HEK293 (cell line): ENCODE data around the gene GGT5.
A peak's percentile ranks its signal among the peaks of the same experiment; 100 is the strongest.

ENCODE experiments used
- CTCF ChIA-PET: fragments of 350-600 bp; formaldehyde crosslinking; extraction: SDS; loops from one replicate; lab custom pipeline; 2021; ENCODE audit warnings: antibody characterized with exemption; lab: Yijun Ruan, JAX
- POLR2A ChIA-PET: fragments of 300-600 bp; formaldehyde crosslinking; extraction: SDS; loops from one replicate; lab custom pipeline; 2020; ENCODE audit warnings: antibody characterized with exemption, inconsistent platforms; lab: Yijun Ruan, JAX
- H3K27ac ChIP-seq: fragments of 200-500 bp; sonication (Bioruptor generic); 2 replicates; pipeline ENCODE4 v1.5.1; 2014; ENCODE audit warnings: low read depth, low read length, control low read depth, inconsistent platforms; ENCODE audit errors: extremely low read depth
- H3K36me3 ChIP-seq, 2 experiments: fragments of 200-500 bp in 1 of 2; sonication (Bioruptor generic) in 1 of 2; 1 replicate in 1 of 2; 2 replicates in 1 of 2; pipeline ENCODE4 v1.5.1; 2014 to 2017; ENCODE audit warnings: inconsistent platforms in 2 of 2, low read length in 2 of 2; ENCODE audit not compliant: control insufficient read depth in 2 of 2, insufficient read depth in 1 of 2
- H3K4me1 ChIP-seq: fragments of 200-500 bp; sonication (Bioruptor generic); 2 replicates; pipeline ENCODE4 v1.5.1; 2014; ENCODE audit warnings: mild to moderate bottlenecking, low read length, inconsistent platforms; ENCODE audit not compliant: control insufficient read depth, insufficient read depth
- H3K4me3 ChIP-seq: 2 replicates; pipeline ENCODE4 v1.5.1; 2011; ENCODE audit warnings: low read depth, mild to moderate bottlenecking, control low read depth, low read length, moderate library complexity
- H3K9me3 ChIP-seq: fragments of 200-500 bp; sonication (Bioruptor generic); 2 replicates; pipeline ENCODE4 v1.5.1; 2014; ENCODE audit warnings: low read depth, low read length, inconsistent platforms; ENCODE audit not compliant: control insufficient read depth, insufficient read depth
- GLIS2 ChIP-seq: fragments of 450-650 bp; formaldehyde crosslinking; IDR thresholded peaks from 2 replicates; pipeline ENCODE4 v1.5.1; 2016; ENCODE audit warnings: missing biosample characterization, missing genetic modification characterization
- HIC1 ChIP-seq: fragments of 450-650 bp; formaldehyde crosslinking; IDR thresholded peaks from 2 replicates; pipeline ENCODE4 v1.5.1; 2016; ENCODE audit warnings: missing biosample characterization, missing genetic modification characterization
- HOXA7 ChIP-seq: sonication (generic); formaldehyde crosslinking; IDR thresholded peaks from 2 replicates; pipeline ENCODE4 v1.8.1; 2022; ENCODE audit warnings: missing genetic modification reagents, borderline replicate concordance
- KLF9 ChIP-seq: fragments of 450-650 bp; formaldehyde crosslinking; IDR thresholded peaks from 2 replicates; pipeline ENCODE4 v1.5.1; 2016; ENCODE audit warnings: missing biosample characterization, missing genetic modification characterization, low read depth
- SCRT2 ChIP-seq: fragments of 450-650 bp; formaldehyde crosslinking; IDR thresholded peaks from 2 replicates; pipeline ENCODE4 v1.5.1; 2016; ENCODE audit warnings: missing biosample characterization, missing genetic modification characterization
- YY1 ChIP-seq: fragments of 450-650 bp; formaldehyde crosslinking; IDR thresholded peaks from 2 replicates; pipeline ENCODE4 v1.5.1; 2018; ENCODE audit warnings: missing biosample characterization, missing genetic modification characterization
- ZFHX2 ChIP-seq: fragments of 450-650 bp; formaldehyde crosslinking; conservative IDR thresholded peaks from 2 replicates; pipeline ENCODE4 v1.5.1; 2016; ENCODE audit warnings: missing biosample characterization, missing genetic modification characterization
- ZNF140 ChIP-seq: fragments of 450-650 bp; formaldehyde crosslinking; IDR thresholded peaks from 2 replicates; pipeline ENCODE4 v1.5.1; 2016; ENCODE audit warnings: missing biosample characterization, missing genetic modification characterization
- ZNF174 ChIP-seq: fragments of 450-650 bp; formaldehyde crosslinking; IDR thresholded peaks from 2 replicates; pipeline ENCODE4 v1.5.0; 2017; ENCODE audit warnings: missing biosample characterization, mild to moderate bottlenecking, missing genetic modification characterization
- ZNF184 ChIP-seq: fragments of 450-650 bp; IDR thresholded peaks from 2 replicates; pipeline ENCODE4 v1.5.1; 2018; ENCODE audit warnings: missing biosample characterization, mild to moderate bottlenecking, missing genetic modification characterization
- ZNF2 ChIP-seq: fragments of 450-650 bp; formaldehyde crosslinking; IDR thresholded peaks from 2 replicates; pipeline ENCODE4 v1.5.1; 2016; ENCODE audit warnings: missing biosample characterization, missing genetic modification characterization
- ZNF214 ChIP-seq: fragments of 450-650 bp; formaldehyde crosslinking; IDR thresholded peaks from 2 replicates; pipeline ENCODE4 v1.5.1; 2017; ENCODE audit warnings: missing biosample characterization, mild to moderate bottlenecking, missing genetic modification characterization, borderline replicate concordance
- ZNF423 ChIP-seq: fragments of 450-650 bp; formaldehyde crosslinking; IDR thresholded peaks from 2 replicates; pipeline ENCODE4 v1.5.1; 2016; ENCODE audit warnings: missing biosample characterization, missing genetic modification characterization
- ZNF433 ChIP-seq: fragments of 450-650 bp; formaldehyde crosslinking; IDR thresholded peaks from 2 replicates; pipeline ENCODE4 v1.5.1; 2016; ENCODE audit warnings: missing biosample characterization, missing genetic modification characterization, low read depth
- ZNF449 ChIP-seq: fragments of 450-650 bp; formaldehyde crosslinking; IDR thresholded peaks from 2 replicates; pipeline ENCODE4 v1.5.1; 2017; ENCODE audit warnings: missing biosample characterization, mild to moderate bottlenecking, missing genetic modification characterization, moderate library complexity
- ZNF521 ChIP-seq: fragments of 450-650 bp; formaldehyde crosslinking; IDR thresholded peaks from 2 replicates; pipeline ENCODE4 v1.5.1; 2017; ENCODE audit warnings: missing biosample characterization, mild to moderate bottlenecking, missing genetic modification characterization
- ZNF600 ChIP-seq: fragments of 450-650 bp; formaldehyde crosslinking; IDR thresholded peaks from 2 replicates; pipeline ENCODE4 v1.5.1; 2016; ENCODE audit warnings: missing biosample characterization, missing genetic modification characterization
- ZNF701 ChIP-seq: fragments of 450-650 bp; formaldehyde crosslinking; IDR thresholded peaks from 2 replicates; pipeline ENCODE4 v1.5.1; 2016; ENCODE audit warnings: missing biosample characterization, missing genetic modification characterization
- ZNF704 ChIP-seq: fragments of 450-650 bp; formaldehyde crosslinking; IDR thresholded peaks from 2 replicates; pipeline ENCODE4 v1.5.1; 2016; ENCODE audit warnings: missing biosample characterization, missing genetic modification characterization
- ZNF707 ChIP-seq: fragments of 450-650 bp; formaldehyde crosslinking; IDR thresholded peaks from 2 replicates; pipeline ENCODE4 v1.5.1; 2016; ENCODE audit warnings: missing biosample characterization, missing genetic modification characterization
- ZNF843 ChIP-seq: fragments of 450-650 bp; formaldehyde crosslinking; IDR thresholded peaks from 2 replicates; pipeline ENCODE4 v1.5.1; 2016; ENCODE audit warnings: missing biosample characterization, missing genetic modification characterization
- ZSCAN30 ChIP-seq: fragments of 450-650 bp; IDR thresholded peaks from 2 replicates; pipeline ENCODE4 v1.5.1; 2018; ENCODE audit warnings: missing biosample characterization, mild to moderate bottlenecking, missing genetic modification characterization, moderate library complexity

Gene GGT5

GRCh38 chr22:24235315-24235714 lies 9.6 kb downstream of the GGT5 start:
- Histone ChIP-seq H3K4me3 (no peak overlapping the region), H3K27ac (no peak overlapping the region), H3K9me3 (no peaks in the 10 kb centered on the region), H3K36me3 (no peaks in the 10 kb centered on the region), H3K4me1 (no peaks in the 10 kb centered on the region)
- TF ChIP-seq ZNF184 (tag by site-specific recombination) = no peak
- no peak for TF ChIP-seq KLF9 (tag by site-specific recombination)
- no peak for TF ChIP-seq GLIS2
- ChIA-PET POLR2A (interaction anchor here (0.5 kb wide), 1 partner anchor 748 kb away, joined by 4 read pairs; no protein-coding TSS in a partner anchor), CTCF (no interaction called here)

GRCh38 chr22:24233816-24234215 lies 11.1 kb downstream of the GGT5 start:
- H3K4me3 ChIP-seq = no peak overlapping the region
- H3K36me3 ChIP-seq = no peaks in the 10 kb centered on the region
- no peaks in the 10 kb centered on the region for H3K4me1 ChIP-seq
- CTCF ChIA-PET = interaction anchor here (0.9 kb wide), 1 partner anchor 249 kb away, joined by 3 read pairs; no protein-coding TSS in a partner anchor
- no peaks in the 10 kb centered on the region for H3K9me3 ChIP-seq
- POLR2A ChIA-PET = no interaction called here
- no peak overlapping the region for H3K27ac ChIP-seq
- TF ChIP-seq ZNF600 (tag by site-specific recombination) (no peak), ZNF843 (tag by site-specific recombination) (no peak), SCRT2 (peak; percentile 37; the same call in 1 of the 2 replicates)

- CTCF ChIA-PET = interaction anchor here (0.6 to 0.9 kb wide), 2 partner anchors 220 to 249 kb away, joined by 3 read pairs; no protein-coding TSS in a partner anchor
- TF ChIP-seq ZNF701 (tag by site-specific recombination) (no peak), ZNF2 (tag by site-specific recombination) (no peak), HIC1 (tag by site-specific recombination) (no peak), YY1 (tag by site-specific recombination) (no peak), ZNF214 (no peak), ZNF707 (tag by site-specific recombination) (no peak), ZNF704 (no peak), ZNF521 (tag by site-specific recombination) (no peak)
- TF ChIP-seq, all 188 proteins: peak for 0
- POLR2A ChIA-PET = no interaction called here
- H3K36me3 ChIP-seq = no peaks in the 10 kb centered on the region
- H3K4me1 ChIP-seq = no peaks in the 10 kb centered on the region
- H3K27ac ChIP-seq = no peak overlapping the region
- H3K4me3 ChIP-seq = no peak overlapping the region
- no peaks in the 10 kb centered on the region for H3K9me3 ChIP-seq
These were observed 11.6 kb downstream of the GGT5 start for GRCh38 chr22:24233235-24233634.

- POLR2A ChIA-PET = no interaction called here
- H3K4me1 ChIP-seq = no peaks in the 10 kb centered on the region
- CTCF ChIA-PET = interaction anchor here (0.6 to 1.1 kb wide), 3 partner anchors 8 to 220 kb away, joined by 3 to 4 read pairs (median 3); no protein-coding TSS in a partner anchor
- H3K36me3 ChIP-seq = no peaks in the 10 kb centered on the region
- no peak overlapping the region for H3K27ac ChIP-seq
- H3K4me3 ChIP-seq = no peak overlapping the region
- no peak for TF ChIP-seq ZNF433 (tag by site-specific recombination)
- TF ChIP-seq ZFHX2 = no peak
- no peak for TF ChIP-seq ZNF423
- TF ChIP-seq ZSCAN30 (tag by site-specific recombination) = no peak
- TF ChIP-seq ZNF449 (tag by site-specific recombination) = no peak
- TF ChIP-seq ZNF140 (tag by site-specific recombination) = no peak
- no peak for TF ChIP-seq HOXA7
- TF ChIP-seq ZNF174 (tag by site-specific recombination) = no peak
- TF ChIP-seq, all 188 proteins: peak for 0
- no peaks in the 10 kb centered on the region for H3K9me3 ChIP-seq
These were observed 12.2 kb downstream of the GGT5 start for GRCh38 chr22:24232725-24233124.
